Activated gamma-delta T cell treated with Interleukin-2 at 50 U/mL for 16 hours (primary cell): ENCODE measurements around the gene ERMAP.

Source experiments
- DNase-seq: peaks from one replicate; pipeline ENCODE4 v3.0.0-alpha.2; 2020

ERMAP gene, protein sequence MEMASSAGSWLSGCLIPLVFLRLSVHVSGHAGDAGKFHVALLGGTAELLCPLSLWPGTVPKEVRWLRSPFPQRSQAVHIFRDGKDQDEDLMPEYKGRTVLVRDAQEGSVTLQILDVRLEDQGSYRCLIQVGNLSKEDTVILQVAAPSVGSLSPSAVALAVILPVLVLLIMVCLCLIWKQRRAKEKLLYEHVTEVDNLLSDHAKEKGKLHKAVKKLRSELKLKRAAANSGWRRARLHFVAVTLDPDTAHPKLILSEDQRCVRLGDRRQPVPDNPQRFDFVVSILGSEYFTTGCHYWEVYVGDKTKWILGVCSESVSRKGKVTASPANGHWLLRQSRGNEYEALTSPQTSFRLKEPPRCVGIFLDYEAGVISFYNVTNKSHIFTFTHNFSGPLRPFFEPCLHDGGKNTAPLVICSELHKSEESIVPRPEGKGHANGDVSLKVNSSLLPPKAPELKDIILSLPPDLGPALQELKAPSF

DNA sequence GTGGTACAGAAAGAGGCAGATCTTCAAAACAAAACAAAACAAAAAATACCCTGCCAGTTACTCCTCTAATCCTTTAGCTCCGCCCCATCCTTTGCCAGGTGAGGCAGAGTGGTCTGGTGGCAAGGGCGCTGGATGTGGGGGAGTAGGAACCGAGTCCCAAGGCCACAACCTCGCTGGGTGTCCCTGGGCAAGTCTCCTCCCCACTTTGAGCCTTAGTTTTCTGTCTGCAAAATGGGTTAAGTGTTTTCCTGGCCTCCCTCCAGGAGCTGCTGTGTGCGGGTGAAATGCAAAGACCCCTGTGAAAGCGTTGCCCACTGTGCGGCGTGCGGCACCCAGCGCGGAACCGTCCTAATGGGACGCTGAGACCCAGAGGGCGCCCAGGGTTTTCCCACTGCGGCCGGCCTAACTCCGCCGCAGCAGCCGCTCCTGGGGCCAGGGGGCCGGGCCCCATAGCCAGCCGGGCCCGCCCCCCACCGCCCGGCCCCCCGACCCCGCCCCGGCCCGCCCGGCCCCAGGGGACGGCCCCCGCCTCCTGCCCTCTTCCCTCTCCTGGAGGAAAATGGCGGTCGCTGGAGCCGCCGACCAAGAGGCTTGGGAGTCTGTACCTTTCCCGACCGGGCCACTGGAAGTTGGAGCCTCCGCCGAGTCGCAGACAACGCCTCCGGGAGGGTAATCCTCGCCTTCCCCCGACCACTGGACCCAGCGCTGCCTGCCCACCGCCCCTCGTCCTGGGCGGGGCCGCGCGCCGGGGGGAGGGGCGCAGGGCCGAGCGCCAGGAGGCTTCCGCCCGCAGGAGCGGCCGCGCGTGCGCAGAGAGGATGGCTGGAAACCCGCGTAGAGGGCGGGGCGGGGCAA, at the start of gene ERMAP, which contains the start of gene SVBP:
Gene ERMAP, plus strand, starts transcription at position 538 of the 855 bp plus-strand sequence. CDS start 13,327 bp downstream, outside the sequence.
Gene SVBP, minus strand, starts transcription at position 813 of the 855 bp plus-strand sequence. CDS start 853 bp downstream, outside the sequence.
- peak; percentile 94 for DNase-seq

DNA sequence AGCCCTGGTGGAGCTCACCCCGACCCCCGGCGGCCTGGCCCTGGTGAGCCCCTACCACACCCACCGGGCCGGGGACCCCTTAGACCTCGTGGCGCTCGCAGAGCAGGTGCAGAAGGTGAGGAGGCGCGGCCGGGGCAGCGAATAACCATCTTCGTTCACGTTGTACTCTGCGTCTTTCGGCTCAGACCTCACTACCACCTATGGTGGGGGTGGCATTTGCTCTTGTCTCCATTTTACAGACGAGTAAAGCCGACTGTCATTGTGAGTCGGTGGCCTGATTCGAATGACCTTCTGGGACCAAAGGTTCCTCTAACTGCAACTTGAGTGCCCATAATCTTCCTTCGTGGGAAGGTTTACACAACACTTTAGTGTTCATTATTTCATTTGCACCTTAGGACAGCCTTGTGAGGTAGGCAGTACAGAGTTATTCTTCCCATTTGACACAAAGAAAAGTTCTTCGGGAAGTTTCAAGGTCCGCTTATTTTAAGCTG, 49.4 kb upstream of the ERMAP start:
- DNase-seq = no peak

GRCh38 chr1:42768172-42768571, 48.8 kb upstream of the ERMAP start:
- no peak for DNase-seq

DNA sequence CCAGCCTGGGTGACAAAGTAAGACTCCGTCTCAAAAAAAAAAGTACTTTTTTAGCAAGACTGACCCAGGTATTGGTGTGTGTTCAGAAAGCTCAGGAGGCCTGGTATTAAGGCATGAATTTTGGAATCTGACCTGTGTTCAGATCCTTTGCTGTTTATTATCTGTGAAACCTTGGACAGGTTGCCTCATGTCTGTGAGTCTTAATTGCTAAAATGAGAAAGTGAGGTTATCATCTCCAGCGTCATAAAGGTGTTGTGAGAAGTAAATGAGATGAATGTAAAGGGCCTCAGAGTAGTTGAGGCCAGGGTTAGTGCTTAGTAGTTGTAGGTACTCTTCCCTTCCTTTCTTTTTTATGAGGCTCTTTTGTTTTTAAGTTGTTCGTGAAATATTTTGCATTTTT, 47.1 kb upstream of the ERMAP start:
- no peak for DNase-seq

DNA sequence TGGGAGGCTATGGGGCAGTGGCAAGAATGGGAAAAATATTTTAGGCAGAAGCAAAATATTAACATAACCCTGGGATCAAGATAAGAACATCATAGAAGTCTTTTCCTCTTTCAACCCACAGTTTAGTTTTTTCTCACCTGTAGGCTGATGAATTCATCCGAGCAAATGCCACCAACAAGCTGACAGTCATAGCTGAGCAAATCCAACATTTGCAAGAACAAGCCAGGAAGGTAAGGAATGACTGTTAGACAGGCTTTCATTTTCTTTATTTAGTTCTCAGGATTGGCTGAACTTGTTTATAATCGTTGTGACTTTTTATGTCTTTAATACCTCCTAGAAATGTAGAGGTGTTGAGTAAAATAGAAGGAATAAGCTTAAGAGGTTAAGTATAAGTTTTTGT, 43.5 kb upstream of the ERMAP start:
- DNase-seq = no peak

DNA sequence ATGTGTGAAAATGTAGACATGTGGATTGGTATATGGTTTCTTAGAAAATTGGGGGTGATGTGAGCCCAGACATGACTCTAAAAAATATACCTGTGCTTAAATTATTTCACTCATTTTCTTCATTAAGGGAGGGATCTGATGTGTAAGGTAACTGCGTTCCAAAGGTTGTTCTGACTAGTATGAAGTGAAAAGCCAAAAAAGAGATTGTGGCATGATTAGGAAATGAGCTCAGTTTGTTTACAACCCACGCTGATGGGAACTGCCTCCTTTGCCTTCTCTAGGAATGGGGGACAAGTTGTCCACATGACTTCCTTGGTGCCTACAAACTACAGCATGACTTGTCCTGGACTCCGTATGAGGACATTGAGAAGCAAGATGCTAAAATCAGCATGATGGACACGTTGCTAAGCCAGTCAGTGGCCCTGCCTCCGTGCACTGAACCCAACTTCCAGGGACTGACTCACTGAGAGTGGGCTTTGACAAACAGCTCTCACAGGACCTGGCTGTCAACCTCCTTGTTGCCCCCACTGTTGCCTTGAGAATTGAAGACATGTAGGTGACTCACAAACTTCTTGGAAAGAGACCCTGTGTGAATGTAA, 41.9 kb upstream of the ERMAP start:
- no peak for DNase-seq

- no peak for DNase-seq
Observed at GRCh38 chr1:42776502-42776901, 40.4 kb upstream of the ERMAP start.

DNA sequence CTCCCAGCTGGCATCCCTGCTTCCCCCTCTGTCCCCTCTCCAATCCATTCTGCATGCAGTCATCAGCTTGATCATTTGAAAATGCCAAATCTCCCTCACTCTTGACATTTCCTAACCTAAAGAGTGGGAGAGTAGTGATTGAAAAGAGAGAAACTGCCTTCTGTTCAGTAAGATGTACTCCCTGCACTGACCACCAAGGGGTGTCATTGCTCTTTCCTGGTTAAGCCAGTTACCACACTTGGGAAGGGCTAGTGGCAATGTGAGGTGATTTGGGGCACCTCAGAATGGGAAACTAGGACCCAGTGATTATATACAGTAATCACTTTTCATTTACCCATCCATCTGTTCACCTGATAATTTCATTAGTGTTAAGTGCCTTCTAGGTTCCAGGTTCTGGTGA, 39.1 kb upstream of the ERMAP start:
- DNase-seq = no peak

GRCh38 chr1:42779725-42780124, 37.2 kb upstream of the ERMAP start:
- no peak for DNase-seq

DNA sequence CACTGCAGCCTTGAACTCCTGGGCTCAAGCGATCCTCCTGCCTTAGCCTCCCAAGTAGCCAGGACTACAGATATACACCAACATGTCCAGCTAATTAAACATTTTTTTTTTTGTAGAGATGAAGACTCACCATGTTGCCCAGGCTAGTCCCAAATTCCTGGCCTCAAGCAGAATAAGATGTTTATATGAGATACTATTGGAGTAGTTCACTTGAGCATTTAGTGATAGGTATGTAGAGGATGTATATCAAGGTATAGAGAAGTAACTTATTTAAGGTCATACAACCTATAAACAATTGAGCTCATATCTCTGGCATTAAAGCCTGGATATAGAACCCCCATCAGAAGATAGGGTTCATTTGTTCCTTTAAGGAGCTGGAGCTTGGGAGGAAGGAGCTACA, 36.7 kb upstream of the ERMAP start:
- DNase-seq = no peak

- DNase-seq = no peak
Observed at GRCh38 chr1:42783092-42783491, 33.8 kb upstream of the ERMAP start.

- no peak for DNase-seq
Observed at GRCh38 chr1:42784547-42784945, 32.4 kb upstream of the ERMAP start.

- DNase-seq = peak; percentile 49
Observed at GRCh38 chr1:42784946-42785693, 31.8 kb upstream of the ERMAP start, which contains the start of gene TMEM269. TMEM269 (plus strand) TSS chr1:42784991; CDS start chr1:42789894, 4,903 bp downstream.

- no peak for DNase-seq
Observed at GRCh38 chr1:42786097-42786496, 30.8 kb upstream of the ERMAP start.

GRCh38 chr1:42788021-42788420, 28.9 kb upstream of the ERMAP start:
- DNase-seq = no peak

DNA sequence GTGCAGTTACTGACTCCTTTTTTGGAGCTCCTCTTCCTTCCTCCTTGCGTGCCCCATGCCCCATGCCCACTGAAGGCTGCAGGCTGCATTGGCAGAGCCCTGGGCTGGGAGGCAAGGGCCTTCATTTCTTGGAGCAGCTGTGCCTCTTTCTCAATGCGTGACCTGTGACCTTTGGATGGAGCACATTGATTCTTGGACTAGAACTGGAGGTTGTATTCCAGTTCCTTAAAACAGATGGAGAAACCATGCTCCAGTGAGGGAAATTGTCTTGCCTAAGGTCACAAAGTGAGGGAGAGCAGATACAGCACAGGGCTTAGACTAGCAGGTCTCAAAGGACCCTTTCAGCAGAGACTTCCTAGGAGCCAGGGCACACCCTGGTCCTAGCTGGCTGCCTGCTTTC, 23.1 kb upstream of the ERMAP start:
- DNase-seq = no peak

- no peak for DNase-seq
Observed at GRCh38 chr1:42797414-42797813, 19.5 kb upstream of the ERMAP start.

DNA sequence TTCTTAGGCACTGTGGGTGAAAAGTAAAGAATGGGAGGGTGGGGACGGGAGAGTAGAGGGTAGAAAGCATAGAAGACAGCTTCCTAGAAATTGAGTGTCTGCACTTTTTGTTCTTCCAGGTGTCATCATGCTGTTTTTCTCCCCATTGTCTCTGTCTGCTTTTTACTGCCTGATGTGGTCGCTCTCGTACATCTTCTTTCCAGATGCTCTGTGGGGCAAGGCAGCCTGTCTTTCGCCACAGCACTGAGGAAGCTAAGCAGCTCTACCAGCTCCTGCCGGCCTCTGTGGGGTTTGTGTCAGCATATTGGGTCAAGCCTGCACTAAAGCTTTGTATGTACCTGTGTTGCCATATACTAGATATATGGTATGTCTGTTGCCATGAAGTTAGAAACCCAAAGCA, 18.9 kb upstream of the ERMAP start:
- no peak for DNase-seq

DNA sequence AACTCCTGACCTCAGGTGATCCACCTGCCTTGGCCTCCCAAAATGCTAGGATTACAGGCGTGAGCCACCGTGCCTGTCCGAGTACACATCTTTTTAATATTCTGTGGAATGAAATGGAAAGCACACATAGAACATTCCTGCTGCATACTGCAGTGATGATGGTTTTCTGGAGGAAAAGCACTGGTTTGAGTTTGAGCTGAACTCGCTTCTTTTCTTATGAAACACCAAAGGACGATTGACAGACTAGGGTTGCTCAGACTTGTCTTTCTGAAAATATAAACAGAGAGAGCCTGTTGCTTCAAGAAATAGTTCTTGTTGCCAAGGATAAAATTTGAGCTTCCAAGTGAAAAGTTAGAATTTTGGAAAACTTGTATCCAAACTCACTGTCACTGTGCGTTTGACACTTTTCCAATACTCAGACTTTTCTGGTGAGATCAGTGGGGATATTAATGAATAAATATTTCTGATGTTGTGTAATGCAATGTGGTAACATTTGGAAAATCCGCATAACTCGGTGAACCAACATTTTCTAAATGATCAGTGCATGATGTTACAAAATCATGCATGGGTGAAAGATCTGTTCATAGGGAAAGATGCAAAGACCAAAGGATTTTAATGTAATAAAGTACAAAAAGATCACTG, 15.0 kb upstream of the ERMAP start:
- DNase-seq = no peak

- DNase-seq = no peak
Observed at GRCh38 chr1:42806171-42806570, 10.8 kb upstream of the ERMAP start.

- no peak for DNase-seq
Observed at GRCh38 chr1:42806593-42806992, 10.3 kb upstream of the ERMAP start.
